ENCODE results near the gene DTX2.
"Not testable (repeated sequence)": the region's sequence is repeated elsewhere in the genome, so short reads cannot be mapped to it uniquely, and the experiment has no call there.

Gene DTX2

DNA sequence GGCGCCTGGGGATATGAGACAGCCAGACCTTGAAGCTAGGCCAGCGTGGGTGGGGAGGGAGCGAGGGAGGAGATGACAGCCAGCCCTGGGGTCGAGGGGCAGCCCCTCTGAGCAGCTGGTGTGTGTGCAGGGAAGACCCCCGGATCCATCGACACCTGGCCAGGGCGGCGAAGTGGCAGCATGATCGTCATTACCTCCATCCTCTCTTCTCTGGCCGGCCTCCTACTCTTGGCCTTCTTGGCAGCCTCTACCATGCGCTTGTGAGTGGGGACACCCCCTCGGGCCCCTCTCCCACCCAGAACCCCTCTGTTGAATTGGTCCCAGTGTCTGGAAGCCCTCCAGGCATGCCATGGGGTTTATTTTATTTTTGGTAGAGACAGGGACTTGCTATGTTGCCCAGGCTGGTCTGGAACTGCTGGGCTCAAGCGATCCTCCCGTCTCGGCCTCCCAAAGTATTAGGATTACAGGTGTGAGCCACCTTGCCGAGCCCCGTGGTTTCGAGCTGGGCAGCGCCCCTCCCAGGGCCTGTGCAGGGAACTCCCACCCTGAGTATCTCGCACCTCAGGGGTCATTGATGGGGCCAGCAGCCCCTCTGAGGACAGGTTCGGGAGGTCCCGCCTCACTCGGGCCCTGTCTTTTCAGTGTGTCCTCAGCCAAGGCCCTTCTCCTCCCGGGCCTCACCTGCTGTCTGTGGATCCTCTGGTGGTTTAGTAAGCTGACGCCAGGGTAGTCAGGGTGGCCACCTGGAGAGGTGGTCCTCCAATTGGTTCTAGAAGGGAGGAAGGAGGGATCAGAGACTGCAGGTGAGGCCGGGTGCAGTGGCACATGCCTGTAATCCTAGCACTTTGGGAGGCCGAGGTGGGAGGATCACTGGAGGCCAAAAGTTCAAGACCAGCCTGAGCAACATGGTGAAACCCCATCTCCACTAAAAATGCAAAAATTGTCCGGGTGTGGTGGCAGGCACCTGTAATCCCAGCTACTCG is 52.6 kb downstream of the DTX2 start:
- DNase-seq: no peak

DNA sequence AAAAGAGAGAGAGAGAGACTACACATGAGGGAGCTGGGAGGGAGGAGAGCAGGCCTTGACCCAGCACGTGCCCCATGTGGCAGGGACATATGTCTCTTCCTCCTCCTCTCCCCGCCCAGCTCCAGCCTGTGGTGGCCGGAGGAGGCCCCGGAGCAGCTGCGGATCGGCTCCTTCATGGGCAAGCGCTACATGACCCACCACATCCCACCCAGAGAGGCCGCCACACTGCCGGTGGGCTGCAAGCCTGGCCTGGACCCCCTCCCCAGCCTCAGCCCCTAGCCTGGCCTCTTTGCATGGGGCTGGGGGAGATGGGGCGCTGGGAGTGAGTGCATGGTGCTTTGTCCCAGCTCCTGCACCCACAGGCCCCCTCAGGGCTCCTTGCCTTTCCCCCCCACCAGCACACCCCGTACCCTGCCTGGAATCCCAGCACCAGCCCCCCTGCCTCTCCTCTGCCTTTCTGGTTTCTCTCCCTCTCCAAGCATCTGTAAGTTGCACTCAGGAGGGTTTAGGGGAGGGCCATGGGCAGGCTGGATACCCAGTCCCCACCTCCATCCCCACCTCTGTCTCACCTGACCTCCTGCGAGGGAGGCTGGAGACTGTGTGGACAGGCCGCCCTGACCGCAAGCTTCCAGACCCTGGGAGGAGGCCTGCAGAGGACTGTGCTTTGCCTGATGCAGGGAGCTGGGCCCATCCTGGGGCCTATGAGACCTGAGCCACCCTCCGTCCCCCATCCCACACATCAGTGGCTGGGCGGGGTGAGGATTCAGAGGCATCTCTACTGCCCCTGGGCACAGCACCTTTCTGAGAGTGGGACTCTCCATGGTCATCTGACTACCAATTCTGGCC is 53.6 kb downstream of the DTX2 start:
- no peak for DNase-seq

DNA sequence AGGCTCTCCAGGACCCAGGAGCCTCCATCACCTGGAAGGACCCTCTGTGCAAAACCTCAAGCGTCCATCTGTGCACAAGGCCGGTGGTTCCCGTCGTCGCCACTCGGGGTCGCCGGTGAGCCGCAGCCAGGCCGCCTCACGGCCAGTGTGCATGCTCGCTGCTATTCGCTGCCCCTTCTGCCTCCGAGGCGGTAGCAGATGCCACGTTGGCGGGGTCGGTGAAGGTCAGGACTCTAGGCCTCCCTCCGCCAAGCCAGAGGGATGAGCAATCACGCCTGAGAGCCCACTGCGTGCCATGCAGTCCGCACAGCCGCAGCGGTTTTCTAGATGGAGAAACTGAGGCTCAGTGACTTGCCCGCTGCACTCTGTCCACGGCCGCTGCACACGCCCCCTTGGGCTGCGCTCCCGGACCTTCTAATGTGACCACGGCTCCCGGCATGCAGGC is 54.5 kb downstream of the DTX2 start:
- DNase-seq: peak; percentile 32

GRCh38 chr7:76516932-76517331 is 55.4 kb downstream of the DTX2 start:
- not testable (repeated sequence) for DNase-seq

DNA sequence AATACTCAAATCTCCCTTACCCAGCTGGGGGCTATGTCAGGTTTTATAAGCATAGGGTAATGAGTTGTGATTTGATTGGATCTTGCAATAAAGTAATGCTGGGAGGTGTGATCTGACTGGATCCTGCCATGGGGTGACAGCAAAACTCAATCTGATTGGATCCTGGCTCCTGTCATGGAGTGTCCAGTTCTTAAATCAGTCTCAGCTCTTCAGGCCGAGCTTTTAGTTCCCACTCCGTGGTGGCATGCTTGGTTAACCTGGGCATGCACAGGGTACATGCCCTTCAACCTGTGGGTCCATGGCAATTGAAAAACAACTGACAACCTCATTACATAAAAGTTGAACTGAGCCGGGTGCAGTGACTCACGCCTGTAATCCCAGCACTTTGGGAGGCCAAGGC is 64.7 kb downstream of the DTX2 start:
- DNase-seq: not testable (repeated sequence)

- not testable (repeated sequence) for DNase-seq
Observed at GRCh38 chr7:76531643-76532042, 70.1 kb downstream of the DTX2 start.

- DNase-seq: not testable (repeated sequence)
Observed at GRCh38 chr7:76543197-76543596, 81.7 kb downstream of the DTX2 start, which contains the start of gene SPDYE16. SPDYE16 (minus strand) TSS chr7:76543297; CDS start chr7:76541459, 1,838 bp downstream.

GRCh38 chr7:76549025-76549854 is 87.7 kb downstream of the DTX2 start:
- peak; percentile 95 for DNase-seq

DNA sequence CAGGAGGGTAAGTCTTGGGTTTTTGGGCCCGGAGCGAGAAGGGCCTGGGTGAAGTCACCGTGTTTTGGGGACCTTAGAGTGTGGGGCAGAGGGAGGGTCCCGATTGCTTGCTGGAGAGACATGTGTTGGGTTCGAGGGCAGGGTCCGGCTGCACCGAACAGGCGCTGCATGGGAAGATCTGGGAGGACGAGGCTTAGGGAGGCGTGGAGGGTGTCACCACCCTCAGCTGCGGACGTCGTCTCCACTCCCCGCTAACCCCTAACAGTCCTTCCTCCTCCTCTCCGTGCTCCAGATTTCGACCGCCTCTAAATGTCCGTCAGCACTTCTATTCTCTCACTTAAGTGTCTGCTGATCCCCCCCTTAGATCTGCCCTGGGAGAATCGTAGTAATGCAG is 88.3 kb downstream of the DTX2 start:
- not testable (repeated sequence) for DNase-seq

DNA sequence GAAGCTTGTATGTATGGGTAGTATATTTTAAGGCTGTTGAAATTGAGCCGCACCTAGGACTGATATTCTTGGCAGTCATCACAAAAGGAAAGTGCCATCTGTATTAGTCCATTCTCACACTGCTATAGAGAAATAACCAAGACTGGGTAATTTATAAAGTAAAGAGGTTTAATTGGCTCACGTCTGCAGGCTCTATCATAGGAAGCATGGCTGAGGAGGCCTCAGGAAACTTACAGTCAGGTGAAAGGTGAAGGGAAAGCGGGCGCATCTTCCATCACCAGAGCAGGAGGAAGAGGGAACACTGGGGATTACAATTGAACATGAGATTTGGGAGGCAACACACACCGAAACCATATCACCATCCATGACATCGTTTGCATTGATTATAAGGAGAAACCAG is 90.5 kb downstream of the DTX2 start:
- DNase-seq: not testable (repeated sequence)
